Hindlimb muscle (tissue), 1 donor: ENCODE data around the gene DCK. TPM values are rescaled to one million over a fixed set of nuclear protein-coding genes. Genes with fewer than 3 reads are reported as not detected.

ENCODE experiments used
- DNase-seq: peaks from one replicate; pipeline ENCODE4 v3.0.0-alpha.2; 2013
- polyA plus RNA-seq: library from polyadenylated mRNA; unstranded; fragments of 120-200 nt; gene quantifications from one replicate; pipeline ENCODE4 v1.2.1, GENCODE V29; 2013; ENCODE audit not compliant: insufficient read length

DCK gene
- polyA plus RNA-seq, 1 donor: 22.0 TPM

GRCh38 chr4:71065991-71066510 is 72.6 kb downstream of the DCK start:
- DNase-seq: no peak

- DNase-seq: no peak
Measured at GRCh38 chr4:71066737-71067716, 73.6 kb downstream of the DCK start.

GRCh38 chr4:71069063-71069462 is 75.6 kb downstream of the DCK start:
- DNase-seq: no peak

GRCh38 chr4:71070015-71070414 is 76.6 kb downstream of the DCK start:
- DNase-seq: no peak

- peak; percentile 4 for DNase-seq
Measured at GRCh38 chr4:71074452-71075299, 81.2 kb downstream of the DCK start.

Other genes starting within 250 kb of the DCK start
- 145 TPM for gene GRSF1, start 153.8 kb upstream of the DCK start, polyA plus RNA-seq
- 27.4 TPM for gene MOB1B, start 91.3 kb upstream of the DCK start, polyA plus RNA-seq